Body of pancreas (tissue), 4 donors: ENCODE measurements around the gene CSGALNACT2. TPM values are rescaled to one million over a fixed set of nuclear protein-coding genes. Genes with fewer than 3 reads are reported as not detected.
"Not testable (repeated sequence)": the region's sequence is repeated elsewhere in the genome, so short reads cannot be mapped to it uniquely, and the experiment has no call there.

Experiments used
- ATAC-seq: fragments of 150-250 bp; one replicate; pipeline ENCODE4 v1.9.1; 2016
- DNase-seq, 4 donors: peaks; one replicate each; pipeline ENCODE4 v3.0.0-alpha.2; 2019
- H3K27ac ChIP-seq, 4 donors: fragments of 200-600 bp; sonication (generic); 1 replicate in 3 of 4; 2 replicates in 1 of 4; pipeline versions ENCODE4 v1.5.1 to v1.6.1; 2016 to 2019; ENCODE audit warnings: mild to moderate bottlenecking in 1 of 4, mixed read lengths in 1 of 4, moderate library complexity in 1 of 4
- H3K27me3 ChIP-seq, 2 donors: fragments of 200-600 bp; sonication (generic); one replicate each; pipeline ENCODE4 v1.6.0; 2016; ENCODE audit warnings: mild to moderate bottlenecking in 1 of 2
- H3K36me3 ChIP-seq, 2 donors: fragments of 200-600 bp; sonication (generic); replicated peaks in 1 of 2; 2 replicates each; pipeline ENCODE4 v1.5.1; 2016; ENCODE audit warnings: low read depth in 2 of 2; ENCODE audit not compliant: insufficient read depth in 1 of 2
- H3K4me1 ChIP-seq: fragments of 200-600 bp; sonication (generic); one replicate; pipeline ENCODE4 v1.6.0; 2016
- H3K4me3 ChIP-seq, 2 donors: fragments of 200-600 bp; sonication (generic); 1 replicate in 1 of 2; 2 replicates in 1 of 2; pipeline ENCODE4 v1.5.1; 2016 to 2019
- H3K9me3 ChIP-seq, 3 donors: fragments of 200-600 bp; sonication (generic); 1 replicate in 2 of 3; 2 replicates in 1 of 3; pipeline ENCODE4 v1.5.1; 2016
- CTCF ChIP-seq, 7 experiments: fragments of 450-650 bp in 4 of 7; fragments of 200-600 bp in 3 of 7; sonication (generic) in 3 of 7; IDR thresholded peaks; one replicate each; pipeline ENCODE4 v1.5.1; 2016 to 2019; ENCODE audit warnings: antibody characterized with exemption in 7 of 7
- POLR2A ChIP-seq, 3 donors: fragments of 450-650 bp; IDR thresholded peaks; one replicate each; pipeline ENCODE4 v1.6.1; 2016; ENCODE audit warnings: antibody characterized with exemption in 3 of 3, mild to moderate bottlenecking in 2 of 3
- WGBS, 2 donors: methylation state at CpG; one replicate each; pipeline ENCODE4 v1.1.5; 2017; 5-methylcytosine and 5-hydroxymethylcytosine counted together
- intact Hi-C: fragments of 100-400 bp; cut with DNase I; formaldehyde crosslinking; loops from one replicate; pipeline ENCODE4 v1.15.1; 2023
- total RNA-seq, 2 donors: library from RNA; depleted of rRNA; stranded (reverse); fragments of >200 nt; gene quantifications; one replicate each; pipeline ENCODE4 v1.1.0, GENCODE V29; 2016

CSGALNACT2 gene
- total RNA-seq, 2 donors from 2014 or later, result 6.9 to 9.6 TPM

GRCh38 chr10:43091846-43092245, 46.4 kb upstream of the CSGALNACT2 start:
- ATAC-seq, result no peak

GRCh38 chr10:43093423-43094076, 44.7 kb upstream of the CSGALNACT2 start:
- TF ChIP-seq POLR2A (IDR thresholded peaks at IDR 0.05) (no peak), CTCF (IDR thresholded peaks at IDR 0.05) (no peak)
- peak; percentile 27 for ATAC-seq
- intact Hi-C loops, result no loop called here
- Histone ChIP-seq H3K27me3 (no peaks in the 10 kb centered on the region), H3K4me1 (no peaks in the 10 kb centered on the region), H3K4me3 (no peak overlapping the region), H3K36me3 (no peaks in the 10 kb centered on the region), H3K9me3 (no peaks in the 10 kb centered on the region), H3K27ac (no peak overlapping the region)
- no peak for DNase-seq
- 50 to 51% methylated on average over 12 of the region's 12 CpGs for WGBS, 2 donors

More at GRCh38 chr10:43091846-43092245, 46.4 kb upstream of the CSGALNACT2 start:
- H3K4me1 ChIP-seq, result no peaks in the 10 kb centered on the region
- H3K4me3 ChIP-seq, result no peak overlapping the region
- H3K27ac ChIP-seq, result no peak overlapping the region
- no peaks in the 10 kb centered on the region for H3K9me3 ChIP-seq
- no peaks in the 10 kb centered on the region for H3K36me3 ChIP-seq
- intact Hi-C loops, result no loop called here
- no peak for TF ChIP-seq CTCF (IDR thresholded peaks at IDR 0.05)
- TF ChIP-seq POLR2A (IDR thresholded peaks at IDR 0.05), result no peak
- 64 to 65% methylated on average over 3 of the region's 3 CpGs for WGBS, 2 donors
- H3K27me3 ChIP-seq, result no peaks in the 10 kb centered on the region
- DNase-seq, result no peak

GRCh38 chr10:43094085-43094484, 44.2 kb upstream of the CSGALNACT2 start:
- no peak overlapping the region for H3K27ac ChIP-seq
- H3K27me3 ChIP-seq, result no peaks in the 10 kb centered on the region
- WGBS, 2 donors, result 77 to 78% methylated on average over 9 of the region's 9 CpGs
- no peak for ATAC-seq
- H3K4me1 ChIP-seq, result no peaks in the 10 kb centered on the region
- no peak for DNase-seq
- intact Hi-C loops, result no loop called here
- H3K4me3 ChIP-seq, result no peak overlapping the region
- no peak for TF ChIP-seq CTCF (IDR thresholded peaks at IDR 0.05)
- no peak for TF ChIP-seq POLR2A (IDR thresholded peaks at IDR 0.05)
- no peaks in the 10 kb centered on the region for H3K36me3 ChIP-seq
- H3K9me3 ChIP-seq, result no peaks in the 10 kb centered on the region

- ATAC-seq, result not testable (repeated sequence)
These were observed 38.9 kb upstream of the CSGALNACT2 start for GRCh38 chr10:43099339-43099738.

GRCh38 chr10:43099928-43100327, 38.3 kb upstream of the CSGALNACT2 start:
- no peaks in the 10 kb centered on the region for H3K9me3 ChIP-seq
- ATAC-seq, result no peak
- 69 to 72% methylated on average over 4 of the region's 4 CpGs for WGBS, 2 donors
- TF ChIP-seq POLR2A (IDR thresholded peaks at IDR 0.05) (no peak), CTCF (IDR thresholded peaks at IDR 0.05) (no peak)
- H3K36me3 ChIP-seq, result no peaks in the 10 kb centered on the region
- peaks cover 4% of the 10 kb centered on the region for H3K4me1 ChIP-seq
- no peak overlapping the region for H3K27ac ChIP-seq
- no peak for DNase-seq
- no peak overlapping the region for H3K4me3 ChIP-seq
- intact Hi-C loops, result loop anchor here (5.0 to 10.0 kb wide), 2 partner anchors 228 to 345 kb away; no protein-coding TSS in a partner anchor
- H3K27me3 ChIP-seq, result no peaks in the 10 kb centered on the region

More at GRCh38 chr10:43099339-43099738, 38.9 kb upstream of the CSGALNACT2 start:
- 82 to 88% methylated on average over 6 of the region's 6 CpGs for WGBS, 2 donors
- DNase-seq, H3K4me3 ChIP-seq, intact Hi-C loops, H3K9me3 ChIP-seq, H3K27me3 ChIP-seq, H3K27ac ChIP-seq, H3K36me3 ChIP-seq, H3K4me1 ChIP-seq: not testable (repeated sequence)
